NCI-H774 (cell line): ENCODE data around the gene EPHB6.

Experiments used
- DNase-seq: peaks from one replicate; lab custom pipeline; 2025; lab: John Stamatoyannopoulos, UW

EPHB6 gene

GRCh38 chr7:142864980-142865747, 10.3 kb downstream of the EPHB6 start:
- no peak for DNase-seq

GRCh38 chr7:142865766-142866165, 10.9 kb downstream of the EPHB6 start:
- no peak for DNase-seq

DNA sequence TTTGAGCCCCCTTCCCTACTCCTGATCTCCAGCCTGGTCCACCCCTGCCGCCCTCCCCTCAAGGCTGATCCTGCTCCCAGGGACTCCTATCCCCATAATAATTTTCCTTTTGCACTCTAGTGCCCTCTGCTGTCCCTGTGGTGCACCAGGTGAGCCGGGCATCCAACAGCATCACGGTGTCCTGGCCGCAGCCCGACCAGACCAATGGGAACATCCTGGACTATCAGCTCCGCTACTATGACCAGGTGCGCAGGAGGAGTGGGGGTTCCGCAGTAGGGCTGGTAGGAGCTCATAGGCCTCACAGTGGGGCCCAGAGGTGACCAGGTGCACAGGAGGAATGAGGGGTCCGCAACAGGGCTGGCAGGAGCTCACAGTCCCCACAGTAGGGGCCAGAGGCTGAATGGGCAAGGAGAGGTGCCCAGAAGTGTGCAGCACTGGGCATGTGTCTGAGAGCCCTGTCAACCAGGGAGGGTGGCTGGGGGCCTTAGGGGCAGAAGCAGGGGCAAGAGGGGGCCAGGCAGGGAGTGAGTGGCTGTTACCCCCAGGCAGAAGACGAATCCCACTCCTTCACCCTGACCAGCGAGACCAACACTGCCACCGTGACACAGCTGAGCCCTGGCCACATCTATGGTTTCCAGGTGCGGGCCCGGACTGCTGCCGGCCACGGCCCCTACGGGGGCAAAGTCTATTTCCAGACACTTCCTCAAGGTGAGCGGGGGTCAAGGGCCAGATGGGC, 11.7 kb downstream of the EPHB6 start:
- DNase-seq = no peak

DNA sequence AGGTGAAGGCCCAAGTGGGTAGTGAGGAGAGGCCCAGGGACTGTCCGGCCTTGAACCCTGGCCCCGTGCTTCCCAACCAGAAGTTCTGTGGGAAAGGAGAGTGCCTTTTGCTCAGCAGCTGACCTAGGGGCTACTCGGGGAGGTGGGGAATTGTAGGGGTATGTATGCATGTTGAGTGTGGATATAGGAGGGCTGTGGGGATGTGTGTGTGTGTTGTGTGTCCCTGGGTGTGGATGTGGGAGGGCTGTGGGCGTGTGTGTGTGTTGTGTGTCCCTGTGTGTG, 12.2 kb downstream of the EPHB6 start:
- no peak for DNase-seq

- no peak for DNase-seq
These were observed 12.7 kb downstream of the EPHB6 start for GRCh38 chr7:142867398-142868187.

GRCh38 chr7:142868188-142868985, 13.5 kb downstream of the EPHB6 start:
- DNase-seq = no peak

GRCh38 chr7:142868986-142869415, 14.1 kb downstream of the EPHB6 start:
- no peak for DNase-seq

GRCh38 chr7:142869434-142869833, 14.6 kb downstream of the EPHB6 start:
- DNase-seq = no peak

DNA sequence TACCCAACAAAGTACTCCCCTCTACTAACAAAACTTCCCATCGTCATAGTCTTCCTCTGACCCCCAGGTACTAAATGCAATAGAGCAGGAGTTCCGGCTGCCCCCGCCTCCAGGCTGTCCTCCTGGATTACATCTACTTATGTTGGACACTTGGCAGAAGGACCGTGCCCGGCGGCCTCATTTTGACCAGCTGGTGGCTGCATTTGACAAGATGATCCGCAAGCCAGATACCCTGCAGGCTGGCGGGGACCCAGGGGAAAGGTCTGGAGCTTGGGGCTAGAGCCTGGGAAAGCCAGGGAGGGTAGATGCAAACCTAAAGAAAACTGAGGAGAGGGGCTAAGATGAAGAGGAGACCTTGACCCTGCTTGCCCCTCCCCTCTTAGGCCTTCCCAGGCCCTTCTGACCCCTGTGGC, 15.3 kb downstream of the EPHB6 start:
- DNase-seq = no peak

DNA sequence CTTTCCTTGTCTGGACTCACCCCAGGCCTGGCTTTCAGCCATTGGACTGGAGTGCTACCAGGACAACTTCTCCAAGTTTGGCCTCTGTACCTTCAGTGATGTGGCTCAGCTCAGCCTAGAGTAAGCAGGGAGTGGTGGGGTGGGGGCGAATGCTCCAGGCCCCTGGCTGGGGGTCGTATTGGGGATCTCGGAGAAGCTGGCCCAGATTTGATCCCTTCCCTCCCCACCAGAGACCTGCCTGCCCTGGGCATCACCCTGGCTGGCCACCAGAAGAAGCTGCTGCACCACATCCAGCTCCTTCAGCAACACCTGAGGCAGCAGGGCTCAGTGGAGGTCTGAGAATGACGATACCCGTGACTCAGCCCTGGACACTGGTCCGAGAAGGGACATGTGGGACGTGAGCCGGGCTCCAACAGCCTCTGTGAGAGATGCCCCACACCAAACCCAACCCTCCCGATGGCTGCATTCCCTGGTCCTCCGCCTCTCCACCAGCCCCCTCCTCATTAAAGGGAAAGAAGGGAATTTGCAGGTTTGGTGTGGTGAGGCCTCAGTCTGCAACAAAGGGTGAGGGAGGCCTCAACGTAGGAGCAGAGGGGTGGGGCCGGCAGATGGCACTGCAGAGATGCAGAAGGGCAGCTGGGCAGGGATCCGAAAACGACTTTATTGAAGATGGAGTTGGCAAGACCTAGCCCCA, 15.8 kb downstream of the EPHB6 start:
- DNase-seq = no peak

- DNase-seq = no peak
These were observed 16.6 kb downstream of the EPHB6 start for GRCh38 chr7:142871260-142872105.

DNA sequence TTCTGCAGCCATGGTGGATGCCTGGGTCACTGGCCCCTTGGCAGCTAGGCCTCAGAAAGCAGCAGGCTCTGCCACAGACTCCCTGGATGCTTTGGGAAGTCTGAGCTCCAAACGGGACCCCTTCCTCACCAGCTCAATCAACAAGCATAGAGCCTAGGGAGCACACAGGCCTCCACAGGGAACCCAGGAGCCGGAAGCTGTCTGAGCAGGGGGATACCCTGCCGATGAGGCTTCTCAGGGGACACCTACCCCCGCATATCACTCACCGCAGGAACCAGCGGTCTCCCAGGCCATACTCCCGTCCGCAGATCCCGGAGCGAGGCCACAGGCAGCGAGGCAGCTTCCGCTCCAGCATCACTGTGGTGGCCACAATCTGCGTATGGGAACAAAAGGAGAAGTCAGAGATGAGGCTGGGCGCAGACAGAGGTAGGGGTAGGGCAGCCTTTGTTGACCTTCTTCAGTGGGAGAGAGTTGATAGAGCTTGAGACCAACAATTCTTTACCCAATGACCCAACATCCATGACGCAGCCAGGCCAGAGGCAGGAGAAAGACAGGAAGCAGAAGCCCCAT, 17.3 kb downstream of the EPHB6 start:
- DNase-seq = no peak

- no peak for DNase-seq
These were observed 18.5 kb downstream of the EPHB6 start for GRCh38 chr7:142873281-142873784.

- no peak for DNase-seq
These were observed 19.0 kb downstream of the EPHB6 start for GRCh38 chr7:142873871-142874270.

GRCh38 chr7:142874409-142874808, 19.5 kb downstream of the EPHB6 start:
- DNase-seq = no peak

- no peak for DNase-seq
These were observed 20.0 kb downstream of the EPHB6 start for GRCh38 chr7:142874837-142875236.

DNA sequence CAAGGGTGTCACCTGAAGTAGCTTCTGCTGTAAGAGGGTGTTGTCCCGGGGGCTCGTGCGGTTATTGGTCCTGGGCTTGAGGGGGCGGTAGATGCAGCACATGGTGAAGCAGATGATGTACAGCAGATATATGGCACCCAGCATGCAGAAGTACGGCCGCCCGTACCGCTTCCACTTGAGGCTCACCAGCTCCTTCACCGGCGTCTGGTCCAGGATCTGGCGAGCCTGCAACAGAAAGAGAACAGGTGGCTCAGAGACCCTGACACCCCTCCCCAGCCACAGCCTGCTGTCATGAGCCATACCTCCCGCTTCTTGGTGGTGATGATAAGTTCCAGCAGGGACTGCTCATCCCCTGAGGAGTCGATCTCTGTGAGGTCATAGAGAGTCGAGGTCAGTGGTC, 20.6 kb downstream of the EPHB6 start:
- no peak for DNase-seq

GRCh38 chr7:142876236-142876960, 21.5 kb downstream of the EPHB6 start:
- no peak for DNase-seq
